Pancreas (tissue), 10 donors: ENCODE measurements around the gene PCDHGB1. TPM values are rescaled to one million over a fixed set of nuclear protein-coding genes. Genes with fewer than 3 reads are reported as not detected.
"Not testable (repeated sequence)": the region's sequence is repeated elsewhere in the genome, so short reads cannot be mapped to it uniquely, and the experiment has no call there.

ENCODE experiments used
- ATAC-seq, 4 donors: fragments of 200-7000 bp; cut with Tn5 transposase; one replicate each; pipeline versions ENCODE4 v1.8.0 to v1.9.1; 2020; ENCODE audit warnings: mild to moderate bottlenecking in 4 of 4, moderate library complexity in 4 of 4
- DNase-seq, 6 donors: peaks; one replicate each; pipeline ENCODE4 v3.0.0-alpha.2; 2020
- FAIRE-seq: peaks from 2 replicates; lab custom pipeline; 2012; peaks lifted over from hg19 to GRCh38; lab: Jason Lieb, UNC
- H3K27ac ChIP-seq, 4 donors: fragments of 200-600 bp; sonication (generic); 1 replicate in 3 of 4; 2 replicates in 1 of 4; pipeline versions ENCODE4 v1.5.0 to v1.8.0; 2020
- H3K27me3 ChIP-seq, 4 donors: fragments of 200-600 bp; one replicate each; pipeline ENCODE4 v1.8.0; 2021
- H3K36me3 ChIP-seq, 3 donors: fragments of 200-600 bp; sonication (generic) in 1 of 3; one replicate each; pipeline versions ENCODE4 v1.5.0 to v1.8.0; 2020 to 2021
- H3K4me1 ChIP-seq, 3 donors: fragments of 200-600 bp; one replicate each; pipeline ENCODE4 v1.8.0; 2021
- H3K4me3 ChIP-seq, 4 donors: fragments of 200-600 bp; sonication (generic) in 2 of 4; one replicate each; pipeline versions ENCODE4 v1.5.0 to v1.8.0; 2020 to 2021
- H3K9me3 ChIP-seq, 4 donors: fragments of 200-600 bp; one replicate each; pipeline ENCODE4 v1.8.0; 2021
- CTCF ChIP-seq, 4 donors: fragments of 200-600 bp; sonication (generic) in 3 of 4; IDR thresholded peaks; one replicate each; pipeline versions ENCODE4 v1.5.0 to v1.8.0; 2021; ENCODE audit warnings: antibody characterized with exemption in 4 of 4
- WGBS, 2 donors: extraction: QIAGEN DNeasy Blood & Tissue Kit; methylation state at CpG; one replicate each; pipeline ENCODE4 v1.1.7; 2013; 5-methylcytosine and 5-hydroxymethylcytosine counted together
- intact Hi-C, 3 donors: fragments of 100-400 bp; cut with DNase I; formaldehyde crosslinking; loops; one replicate each; pipeline versions ENCODE4 v1.11.1 to v1.14.2; 2022
- polyA plus RNA-seq, 2 donors: library from polyadenylated mRNA; stranded (reverse); fragments of 200-250 nt; gene quantifications; one replicate each; pipeline ENCODE4 v1.2.3, GENCODE V29; 2013
- total RNA-seq, 6 donors: library from RNA; stranded (reverse); fragmentation: NEBNext Ultra II Directional in 4 of 6; extraction: Animal tissue kit (Norgen Biotek cat#: 25700) in 4 of 6; gene quantifications; one replicate each; pipeline versions ENCODE4 v1.2.1 to v1.2.4, GENCODE V29; 2021 to 2023
- donor health status: healthy with polysubstance abuse.
- donor health status: DM: no; HTN: no; CAD: no; lungs with moderate emphysema.
- donor health status: DM: no; HTN: no; CAD: no.
- donor health status: control.
- donor health status: control.
- donor health status: Bipolar disorder and iron deficiency.
- donor health status: DM: yes; HTN: yes; CAD: no.
- donor health status: DM: no; HTN: no; CAD: no.
- donor health status: DM: no; HTN: no; CAD: no.
- donor health status: DM: yes; HTN: yes; CAD: no.

Gene PCDHGB1
- total and polyA plus RNA-seq, 8 donors: 0.31 to 3.2 (median 1.7) TPM

GRCh38 chr5:141345327-141345726 lies 4.6 kb upstream of the PCDHGB1 start:
- 26% methylated on average over 20 of the region's 20 CpGs for WGBS, 2 donors
- Histone ChIP-seq H3K27me3 (peaks cover 0 to 5% (median 3%) of the 10 kb centered on the region in 4 donors), H3K27ac (no peak overlapping the region), H3K36me3 (no peaks in the 10 kb centered on the region), H3K4me3 (no peak overlapping the region), H3K9me3 (peaks cover 0 to 3% (median 1%) of the 10 kb centered on the region in 4 donors), H3K4me1 (no peaks in the 10 kb centered on the region)
- no peak for TF ChIP-seq CTCF (IDR thresholded peaks at IDR 0.05)
- intact Hi-C loops: no loop called here
- ATAC-seq (no peak), FAIRE-seq (no peak), DNase-seq (no peak)

GRCh38 chr5:141346017-141346416 lies 3.9 kb upstream of the PCDHGB1 start:
- H3K4me3 ChIP-seq, intact Hi-C loops, H3K27ac ChIP-seq, H3K9me3 ChIP-seq, H3K4me1 ChIP-seq, H3K27me3 ChIP-seq, DNase-seq, ATAC-seq, H3K36me3 ChIP-seq, FAIRE-seq: not testable (repeated sequence)
- WGBS, 2 donors: 40 to 46% methylated on average over 20 to 27 of the region's 35 CpGs

- no peak for TF ChIP-seq CTCF (IDR thresholded peaks at IDR 0.05)
- H3K27ac ChIP-seq: no peak overlapping the region
- DNase-seq: no peak
- ATAC-seq: no peak
- no peak for FAIRE-seq
- 28 to 31% methylated on average over 30 to 35 of the region's 36 CpGs for WGBS, 2 donors
- peaks cover 0 to 10% (median 4%) of the 10 kb centered on the region in 4 donors for H3K9me3 ChIP-seq
- no peaks in the 10 kb centered on the region for H3K4me1 ChIP-seq
- peaks cover 0 to 5% (median 0%) of the 10 kb centered on the region in 4 donors for H3K27me3 ChIP-seq
- intact Hi-C loops: no loop called here
- no peak overlapping the region for H3K4me3 ChIP-seq
- no peaks in the 10 kb centered on the region for H3K36me3 ChIP-seq
Observed at GRCh38 chr5:141351591-141351990, 1.7 kb downstream of the PCDHGB1 start.

- peaks cover 0 to 15% (median 4%) of the 10 kb centered on the region in 4 donors for H3K9me3 ChIP-seq
- peak within 1 kb of the TSS in 2 of 4 donors; percentile 11 to 20 for H3K4me3 ChIP-seq
- DNase-seq (no peak), ATAC-seq (peak in 2 of 4 donors; percentile 11 to 41), FAIRE-seq (no peak)
- TF ChIP-seq CTCF (IDR thresholded peaks at IDR 0.05): peak in 2 of 4 donors; percentile 2 to 15
- H3K27me3 ChIP-seq: no peaks in the 10 kb centered on the region
- no peak within 1 kb of the TSS for H3K27ac ChIP-seq
- WGBS, 2 donors: 12 to 17% methylated on average over 29 of the region's 29 CpGs
- intact Hi-C loops: no loop called here
- no peaks in the 10 kb centered on the region for H3K36me3 ChIP-seq
- H3K4me1 ChIP-seq: no peaks in the 10 kb centered on the region
Observed at GRCh38 chr5:141354900-141355469, 5.1 kb downstream of the PCDHGB1 start, which contains the start of gene PCDHGA4. Gene PCDHGA4, plus strand, starts transcription at chr5:141355021. Its CDS starts 87 bp downstream, at chr5:141355108.

- Histone ChIP-seq H3K36me3 (no peaks in the 10 kb centered on the region), H3K27ac (no peak overlapping the region), H3K9me3 (peaks cover 0 to 19% (median 4%) of the 10 kb centered on the region in 4 donors), H3K4me1 (no peaks in the 10 kb centered on the region), H3K27me3 (no peaks in the 10 kb centered on the region), H3K4me3 (peak overlapping the region in 1 of 4 donors; percentile 20)
- DNase-seq (no peak), ATAC-seq (no peak), FAIRE-seq (no peak)
- intact Hi-C loops: no loop called here
- TF ChIP-seq CTCF (IDR thresholded peaks at IDR 0.05): no peak
- WGBS, 2 donors: 38 to 45% methylated on average over 24 of the region's 24 CpGs
Observed at GRCh38 chr5:141355641-141356040, 5.7 kb downstream of the PCDHGB1 start.
